GM19438 (cell line): Measurements from ENCODE around the gene S100A2.
"Not testable (repeated sequence)": the region's sequence is repeated elsewhere in the genome, so short reads cannot be mapped to it uniquely, and the experiment has no call there.

Source experiments
- ATAC-seq: cut with Tn5 transposase; IDR thresholded peaks from one replicate; pipeline ENCODE4 v1.9.1; 2021; ENCODE audit warnings: low read depth; ENCODE audit not compliant: unreplicated experiment

Gene S100A2

GRCh38 chr1:153566414-153567371 lies 1.0 kb upstream of the S100A2 start:
- ATAC-seq: no peak

GRCh38 chr1:153563991-153564390 lies 1.7 kb downstream of the S100A2 start:
- no peak for ATAC-seq

- ATAC-seq: no peak
Observed at GRCh38 chr1:153563483-153563901, 2.2 kb downstream of the S100A2 start.

- ATAC-seq: not testable (repeated sequence)
Observed at GRCh38 chr1:153562021-153562420, 3.6 kb downstream of the S100A2 start.

- ATAC-seq: no peak
Observed at GRCh38 chr1:153561466-153561985, 4.1 kb downstream of the S100A2 start.

GRCh38 chr1:153560771-153561465 lies 4.7 kb downstream of the S100A2 start:
- ATAC-seq: no peak

GRCh38 chr1:153560241-153560640 lies 5.4 kb downstream of the S100A2 start:
- no peak for ATAC-seq

- no peak for ATAC-seq
Observed at GRCh38 chr1:153557877-153558276, 7.8 kb downstream of the S100A2 start.

GRCh38 chr1:153556348-153556747 lies 9.3 kb downstream of the S100A2 start:
- no peak for ATAC-seq

- ATAC-seq: no peak
Observed at GRCh38 chr1:153553830-153554541, 11.7 kb downstream of the S100A2 start.

- ATAC-seq: no peak
Observed at GRCh38 chr1:153553096-153553495, 12.5 kb downstream of the S100A2 start.

- ATAC-seq: no peak
Observed at GRCh38 chr1:153552335-153552734, 13.3 kb downstream of the S100A2 start.

GRCh38 chr1:153550827-153551500 lies 14.7 kb downstream of the S100A2 start:
- ATAC-seq: no peak

GRCh38 chr1:153550398-153550758 lies 15.3 kb downstream of the S100A2 start:
- ATAC-seq: no peak

GRCh38 chr1:153549741-153550397 lies 15.8 kb downstream of the S100A2 start:
- ATAC-seq: no peak

- ATAC-seq: no peak
Observed at GRCh38 chr1:153548722-153549688, 16.6 kb downstream of the S100A2 start, which contains the start of gene S100A3. S100A3 (minus strand) TSS chr1:153549258; CDS start chr1:153548485, 773 bp downstream.

- no peak for ATAC-seq
Observed at GRCh38 chr1:153547560-153548551, 17.8 kb downstream of the S100A2 start.
